Measurements from ENCODE around the gene PRR5L.

Gene PRR5L

DNA sequence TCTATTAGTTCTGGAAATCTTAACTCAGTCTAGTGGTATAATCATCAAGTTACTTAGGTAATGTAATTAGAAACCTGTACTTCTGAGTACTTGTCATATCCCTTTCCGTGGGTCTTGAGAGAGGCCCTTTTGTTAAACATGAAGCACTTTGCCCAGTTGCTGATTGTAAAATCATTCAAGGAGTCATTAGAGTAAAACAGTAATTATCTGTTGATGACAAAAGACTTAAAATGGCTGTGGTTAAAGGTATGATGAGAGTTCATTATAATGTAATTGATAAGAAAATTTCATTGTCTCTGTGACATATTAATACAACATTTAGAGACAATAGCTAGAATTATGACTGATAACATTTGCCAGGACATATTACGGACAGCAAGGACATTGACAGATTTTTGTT, 34.3 kb downstream of the PRR5L start:
- H3K36me3 ChIP-seq (ENCODE audit: control insufficient read depth, insufficient read depth, low read length, severe bottlenecking) = no peaks in the 10 kb centered on the region
- DNase-seq (ENCODE audit: low read depth) = no peak
- H3K9me3 ChIP-seq (ENCODE audit: control insufficient read depth, low read length) = no peaks in the 10 kb centered on the region
- H3K27me3 ChIP-seq (replicated peaks; ENCODE audit: control insufficient read depth, insufficient read depth, low read length) = no peaks in the 10 kb centered on the region
- H3K4me3 ChIP-seq (ENCODE audit: low read length) = no peak overlapping the region
- H3K4me1 ChIP-seq (ENCODE audit: control insufficient read depth, insufficient read depth, low read length) = peaks cover 22% of the 10 kb centered on the region
- no peak overlapping the region for H3K9ac ChIP-seq (ENCODE audit: low read length)

GRCh38 chr11:36333468-36333867, 37.4 kb downstream of the PRR5L start:
- no peaks in the 10 kb centered on the region for H3K36me3 ChIP-seq (ENCODE audit: control insufficient read depth, insufficient read depth, low read length, severe bottlenecking)
- no peaks in the 10 kb centered on the region for H3K9me3 ChIP-seq (ENCODE audit: control insufficient read depth, low read length)
- H3K9ac ChIP-seq (ENCODE audit: low read length) = no peak overlapping the region
- H3K27me3 ChIP-seq (replicated peaks; ENCODE audit: control insufficient read depth, insufficient read depth, low read length) = no peaks in the 10 kb centered on the region
- peak; percentile 80 for DNase-seq (ENCODE audit: low read depth)
- H3K4me3 ChIP-seq (ENCODE audit: low read length) = no peak overlapping the region
- peaks cover 22% of the 10 kb centered on the region for H3K4me1 ChIP-seq (ENCODE audit: control insufficient read depth, insufficient read depth, low read length)

DNA sequence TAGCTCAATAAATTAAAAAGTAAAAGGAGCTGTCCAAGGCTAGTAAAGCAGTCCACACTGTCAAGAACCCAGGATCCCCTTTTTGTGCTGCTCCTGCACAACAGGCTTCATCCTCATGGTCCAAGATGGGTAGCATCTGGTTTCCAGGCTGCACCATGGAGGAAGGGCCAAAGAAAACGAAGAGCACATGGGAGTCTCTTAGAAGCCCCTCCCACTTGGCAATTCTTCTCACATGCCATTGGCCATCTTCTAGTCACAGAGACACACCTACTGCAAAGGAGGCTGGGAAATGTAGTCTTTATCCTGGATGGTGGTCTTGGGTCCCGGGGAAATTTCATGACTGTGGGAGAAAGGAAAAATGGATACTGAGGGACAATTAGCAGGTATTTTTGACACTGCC, 37.8 kb downstream of the PRR5L start:
- Histone ChIP-seq H3K27me3 (replicated peaks; ENCODE audit: control insufficient read depth, insufficient read depth, low read length) (no peaks in the 10 kb centered on the region), H3K36me3 (ENCODE audit: control insufficient read depth, insufficient read depth, low read length, severe bottlenecking) (no peaks in the 10 kb centered on the region), H3K4me3 (ENCODE audit: low read length) (no peak overlapping the region), H3K4me1 (ENCODE audit: control insufficient read depth, insufficient read depth, low read length) (peaks cover 22% of the 10 kb centered on the region), H3K9ac (ENCODE audit: low read length) (no peak overlapping the region), H3K9me3 (ENCODE audit: control insufficient read depth, low read length) (no peaks in the 10 kb centered on the region)
- DNase-seq (ENCODE audit: low read depth) = peak; percentile 68

- Histone ChIP-seq H3K36me3 (ENCODE audit: control insufficient read depth, insufficient read depth, low read length, severe bottlenecking) (no peaks in the 10 kb centered on the region), H3K9ac (ENCODE audit: low read length) (no peak overlapping the region), H3K27me3 (replicated peaks; ENCODE audit: control insufficient read depth, insufficient read depth, low read length) (peaks cover 28% of the 10 kb centered on the region), H3K9me3 (ENCODE audit: control insufficient read depth, low read length) (no peaks in the 10 kb centered on the region), H3K4me3 (ENCODE audit: low read length) (no peak overlapping the region), H3K4me1 (ENCODE audit: control insufficient read depth, insufficient read depth, low read length) (no peaks in the 10 kb centered on the region)
- DNase-seq (ENCODE audit: low read depth) = no peak
These were observed 43.8 kb downstream of the PRR5L start for GRCh38 chr11:36339888-36340287.

DNA sequence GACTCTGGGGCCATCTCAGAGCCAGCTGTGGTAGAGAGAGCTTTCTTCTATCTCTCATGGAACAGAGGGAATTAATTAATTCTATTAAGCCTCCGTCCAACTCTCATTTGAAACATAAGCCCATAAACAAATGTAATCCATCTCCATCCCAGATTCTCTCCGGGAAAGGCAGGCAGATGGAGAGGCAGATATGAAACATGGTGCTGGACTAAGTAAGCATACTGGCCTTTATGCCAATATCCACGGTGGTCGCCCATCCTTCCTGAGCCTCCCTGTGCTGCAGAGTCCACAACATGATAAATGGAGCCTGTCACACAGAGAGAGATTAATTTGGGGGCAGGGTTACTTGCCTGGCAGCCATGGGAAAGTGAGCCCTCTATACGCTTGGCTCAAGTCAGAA, 44.8 kb downstream of the PRR5L start:
- Histone ChIP-seq H3K27me3 (replicated peaks; ENCODE audit: control insufficient read depth, insufficient read depth, low read length) (peaks cover 28% of the 10 kb centered on the region), H3K4me1 (ENCODE audit: control insufficient read depth, insufficient read depth, low read length) (no peaks in the 10 kb centered on the region), H3K9ac (ENCODE audit: low read length) (no peak overlapping the region), H3K36me3 (ENCODE audit: control insufficient read depth, insufficient read depth, low read length, severe bottlenecking) (no peaks in the 10 kb centered on the region), H3K4me3 (ENCODE audit: low read length) (no peak overlapping the region), H3K9me3 (ENCODE audit: control insufficient read depth, low read length) (no peaks in the 10 kb centered on the region)
- DNase-seq (ENCODE audit: low read depth) = no peak

GRCh38 chr11:36341915-36342314, 45.8 kb downstream of the PRR5L start:
- peaks cover 28% of the 10 kb centered on the region for H3K27me3 ChIP-seq (replicated peaks; ENCODE audit: control insufficient read depth, insufficient read depth, low read length)
- H3K9me3 ChIP-seq (ENCODE audit: control insufficient read depth, low read length) = no peaks in the 10 kb centered on the region
- H3K4me3 ChIP-seq (ENCODE audit: low read length) = no peak overlapping the region
- H3K36me3 ChIP-seq (ENCODE audit: control insufficient read depth, insufficient read depth, low read length, severe bottlenecking) = no peaks in the 10 kb centered on the region
- H3K4me1 ChIP-seq (ENCODE audit: control insufficient read depth, insufficient read depth, low read length) = no peaks in the 10 kb centered on the region
- no peak for DNase-seq (ENCODE audit: low read depth)
- H3K9ac ChIP-seq (ENCODE audit: low read length) = no peak overlapping the region

DNA sequence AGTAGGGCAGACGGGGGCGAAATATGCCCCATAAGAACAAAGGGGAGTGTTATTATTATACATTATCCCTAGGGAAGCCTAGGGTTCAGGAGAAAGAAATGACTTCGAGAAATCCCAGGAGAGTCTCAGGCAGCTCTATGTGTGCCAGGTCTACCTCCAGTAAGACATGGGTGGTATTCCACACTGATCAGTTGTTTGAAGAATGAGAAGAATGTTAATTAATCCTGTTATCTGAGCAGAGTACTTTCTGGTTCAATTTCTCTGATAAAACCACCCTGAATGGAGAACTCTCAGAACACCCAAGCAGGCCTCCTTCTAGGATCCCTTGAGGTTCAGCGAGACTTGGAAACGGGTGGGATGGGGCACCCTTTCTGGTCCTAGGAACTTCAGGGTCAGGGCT, 46.2 kb downstream of the PRR5L start:
- Histone ChIP-seq H3K36me3 (ENCODE audit: control insufficient read depth, insufficient read depth, low read length, severe bottlenecking) (no peaks in the 10 kb centered on the region), H3K9me3 (ENCODE audit: control insufficient read depth, low read length) (no peaks in the 10 kb centered on the region), H3K4me3 (ENCODE audit: low read length) (no peak overlapping the region), H3K9ac (ENCODE audit: low read length) (no peak overlapping the region), H3K4me1 (ENCODE audit: control insufficient read depth, insufficient read depth, low read length) (no peaks in the 10 kb centered on the region), H3K27me3 (replicated peaks; ENCODE audit: control insufficient read depth, insufficient read depth, low read length) (peaks cover 28% of the 10 kb centered on the region)
- no peak for DNase-seq (ENCODE audit: low read depth)

DNA sequence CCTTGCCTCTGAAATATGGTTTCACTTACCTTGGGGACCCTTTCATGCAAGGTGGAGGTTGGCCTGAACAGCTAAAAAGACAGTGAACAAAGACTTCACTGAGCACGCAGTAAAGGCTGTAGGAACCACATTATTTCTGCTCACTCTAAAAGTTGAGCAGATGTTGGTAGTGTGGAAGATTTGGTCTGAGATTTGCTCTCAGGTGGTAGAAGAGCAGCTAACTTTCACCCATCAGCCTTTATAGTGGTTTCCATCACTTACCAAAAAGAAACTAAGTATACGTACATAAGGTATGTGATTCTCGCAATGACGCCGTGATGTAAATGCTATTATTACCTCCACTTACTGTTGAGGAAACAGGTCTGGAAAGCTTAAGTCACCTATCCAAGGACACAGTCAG, 47.3 kb downstream of the PRR5L start:
- DNase-seq (ENCODE audit: low read depth) = no peak
- H3K9me3 ChIP-seq (ENCODE audit: control insufficient read depth, low read length) = no peaks in the 10 kb centered on the region
- H3K4me3 ChIP-seq (ENCODE audit: low read length) = no peak overlapping the region
- H3K36me3 ChIP-seq (ENCODE audit: control insufficient read depth, insufficient read depth, low read length, severe bottlenecking) = no peaks in the 10 kb centered on the region
- H3K4me1 ChIP-seq (ENCODE audit: control insufficient read depth, insufficient read depth, low read length) = no peaks in the 10 kb centered on the region
- H3K9ac ChIP-seq (ENCODE audit: low read length) = no peak overlapping the region
- peaks cover 28% of the 10 kb centered on the region for H3K27me3 ChIP-seq (replicated peaks; ENCODE audit: control insufficient read depth, insufficient read depth, low read length)

DNA sequence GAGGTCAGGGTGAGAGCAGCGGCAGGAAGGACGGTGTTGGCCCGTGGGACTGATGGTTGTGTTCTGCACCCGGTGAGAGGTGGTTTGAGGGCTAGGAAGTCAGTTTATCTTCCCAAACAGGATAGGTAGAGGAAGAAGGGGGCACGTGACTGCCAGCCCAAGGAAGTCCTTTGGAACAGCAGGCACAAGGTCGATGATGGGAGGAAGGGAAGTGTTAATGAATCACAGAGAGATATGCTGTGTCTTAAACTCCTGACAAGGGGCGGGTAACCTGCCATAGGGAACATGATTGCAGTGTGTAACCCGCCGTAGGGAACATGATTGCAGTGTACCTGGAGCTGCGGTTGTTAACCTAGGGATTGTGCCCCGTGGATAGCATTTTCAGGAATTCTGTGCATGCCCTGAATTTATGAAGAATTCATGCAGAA, 49.0 kb downstream of the PRR5L start:
- no peak overlapping the region for H3K4me3 ChIP-seq (ENCODE audit: low read length)
- H3K4me1 ChIP-seq (ENCODE audit: control insufficient read depth, insufficient read depth, low read length) = no peaks in the 10 kb centered on the region
- DNase-seq (ENCODE audit: low read depth) = no peak
- H3K27me3 ChIP-seq (replicated peaks; ENCODE audit: control insufficient read depth, insufficient read depth, low read length) = peaks cover 28% of the 10 kb centered on the region
- H3K9ac ChIP-seq (ENCODE audit: low read length) = no peak overlapping the region
- no peaks in the 10 kb centered on the region for H3K9me3 ChIP-seq (ENCODE audit: control insufficient read depth, low read length)
- H3K36me3 ChIP-seq (ENCODE audit: control insufficient read depth, insufficient read depth, low read length, severe bottlenecking) = no peaks in the 10 kb centered on the region

GRCh38 chr11:36345535-36346141, 49.5 kb downstream of the PRR5L start:
- H3K4me3 ChIP-seq (ENCODE audit: low read length) = no peak overlapping the region

DNA sequence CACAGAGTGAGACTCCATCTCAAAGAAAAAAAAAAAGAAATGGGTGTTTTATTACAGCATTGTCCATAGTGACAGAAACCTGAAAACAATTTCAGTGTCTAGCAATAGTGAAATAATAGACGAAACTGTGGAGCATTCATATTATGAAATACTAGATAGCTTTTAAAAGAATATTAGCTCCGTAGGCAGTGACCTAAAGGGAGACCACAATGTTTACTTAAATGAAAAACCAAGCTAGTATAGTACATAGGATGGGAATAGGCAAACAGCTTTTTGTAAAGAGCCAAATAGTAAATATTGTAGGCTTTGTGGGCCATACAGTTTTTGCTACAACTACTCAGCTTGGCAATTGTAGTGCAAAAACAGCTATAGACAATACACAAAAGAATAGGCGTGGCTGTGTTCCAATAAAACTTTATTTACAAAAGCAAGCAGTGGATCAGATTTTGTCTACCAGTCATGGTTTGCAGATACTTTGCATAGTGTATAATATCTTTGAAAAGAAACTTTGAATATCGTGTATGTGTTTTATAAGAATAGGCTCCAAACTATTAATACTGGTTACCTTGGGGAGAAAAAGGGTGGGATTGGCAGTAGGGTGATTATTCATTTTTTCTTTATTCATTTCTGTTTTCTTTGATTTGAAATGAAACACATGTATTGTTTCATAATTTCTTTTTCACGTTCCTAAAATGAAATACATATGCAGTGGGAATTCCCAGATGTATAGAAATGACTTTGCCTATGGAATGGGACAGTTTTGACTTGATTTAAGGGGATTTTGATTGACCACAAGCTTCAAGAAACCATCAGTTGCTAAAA, 50.7 kb downstream of the PRR5L start:
- H3K9ac ChIP-seq (ENCODE audit: low read length) = no peak overlapping the region
- peaks cover 16% of the 10 kb centered on the region for H3K27me3 ChIP-seq (replicated peaks; ENCODE audit: control insufficient read depth, insufficient read depth, low read length)
- no peak for DNase-seq (ENCODE audit: low read depth)
- no peaks in the 10 kb centered on the region for H3K9me3 ChIP-seq (ENCODE audit: control insufficient read depth, low read length)
- no peak overlapping the region for H3K4me3 ChIP-seq (ENCODE audit: low read length)
- no peaks in the 10 kb centered on the region for H3K4me1 ChIP-seq (ENCODE audit: control insufficient read depth, insufficient read depth, low read length)
- no peaks in the 10 kb centered on the region for H3K36me3 ChIP-seq (ENCODE audit: control insufficient read depth, insufficient read depth, low read length, severe bottlenecking)

More at GRCh38 chr11:36345535-36346141, 49.5 kb downstream of the PRR5L start:
- no peaks in the 10 kb centered on the region for H3K36me3 ChIP-seq (ENCODE audit: control insufficient read depth, insufficient read depth, low read length, severe bottlenecking)
- no peaks in the 10 kb centered on the region for H3K4me1 ChIP-seq (ENCODE audit: control insufficient read depth, insufficient read depth, low read length)
- peaks cover 28% of the 10 kb centered on the region for H3K27me3 ChIP-seq (replicated peaks; ENCODE audit: control insufficient read depth, insufficient read depth, low read length)
- DNase-seq (ENCODE audit: low read depth) = no peak
- H3K9me3 ChIP-seq (ENCODE audit: control insufficient read depth, low read length) = no peaks in the 10 kb centered on the region
- H3K9ac ChIP-seq (ENCODE audit: low read length) = no peak overlapping the region
